ENCODE data around the gene MSX2. TPM values are rescaled to one million over a fixed set of nuclear protein-coding genes. Genes with fewer than 3 reads are reported as not detected.

Gene MSX2
- total and polyA plus RNA-seq, 2 experiments from 2014 or later = 0.17 to 0.47 TPM

DNA sequence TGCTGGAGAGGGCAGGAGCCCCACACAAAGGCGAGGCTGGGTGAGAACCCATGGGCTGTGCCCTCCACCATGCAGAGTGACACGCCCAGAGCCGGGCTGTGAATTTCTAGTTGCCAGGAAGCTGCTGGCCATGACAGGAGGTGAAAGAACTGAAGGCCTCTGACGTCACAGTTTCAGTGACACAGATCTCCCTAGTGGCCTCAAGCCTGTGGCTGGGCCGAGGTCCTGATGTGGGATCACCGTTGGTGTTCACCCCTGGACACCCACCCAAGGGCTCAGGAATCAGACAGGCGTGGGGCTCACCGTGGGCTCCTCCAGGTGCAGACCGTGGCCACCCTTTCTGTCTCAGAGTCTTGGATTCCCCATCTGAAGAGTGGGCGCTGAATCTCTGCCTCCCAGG is 39.9 kb downstream of the MSX2 start (continued):
- TF ChIP-seq, protein P1, sequence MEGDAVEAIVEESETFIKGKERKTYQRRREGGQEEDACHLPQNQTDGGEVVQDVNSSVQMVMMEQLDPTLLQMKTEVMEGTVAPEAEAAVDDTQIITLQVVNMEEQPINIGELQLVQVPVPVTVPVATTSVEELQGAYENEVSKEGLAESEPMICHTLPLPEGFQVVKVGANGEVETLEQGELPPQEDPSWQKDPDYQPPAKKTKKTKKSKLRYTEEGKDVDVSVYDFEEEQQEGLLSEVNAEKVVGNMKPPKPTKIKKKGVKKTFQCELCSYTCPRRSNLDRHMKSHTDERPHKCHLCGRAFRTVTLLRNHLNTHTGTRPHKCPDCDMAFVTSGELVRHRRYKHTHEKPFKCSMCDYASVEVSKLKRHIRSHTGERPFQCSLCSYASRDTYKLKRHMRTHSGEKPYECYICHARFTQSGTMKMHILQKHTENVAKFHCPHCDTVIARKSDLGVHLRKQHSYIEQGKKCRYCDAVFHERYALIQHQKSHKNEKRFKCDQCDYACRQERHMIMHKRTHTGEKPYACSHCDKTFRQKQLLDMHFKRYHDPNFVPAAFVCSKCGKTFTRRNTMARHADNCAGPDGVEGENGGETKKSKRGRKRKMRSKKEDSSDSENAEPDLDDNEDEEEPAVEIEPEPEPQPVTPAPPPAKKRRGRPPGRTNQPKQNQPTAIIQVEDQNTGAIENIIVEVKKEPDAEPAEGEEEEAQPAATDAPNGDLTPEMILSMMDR (conservative IDR thresholded peaks at IDR 0.05; ENCODE audit: low read depth in 2 of 2) = no peak

GRCh38 chr5:174765540-174765939 is 41.2 kb downstream of the MSX2 start:
- H3K27me3 Mint-ChIP-seq (ENCODE audit: insufficient read depth, low read depth, poor library complexity) = no peaks in the 10 kb centered on the region
- Histone ChIP-seq H3K36me3 (ENCODE audit: insufficient read depth) (no peaks in the 10 kb centered on the region), H3K79me2 (replicated peaks; ENCODE audit: insufficient read depth) (no peaks in the 10 kb centered on the region), H3F3A (replicated peaks; ENCODE audit: low read depth) (no peaks in the 10 kb centered on the region), H3K4me2 (no peak overlapping the region), H3K4me3 (no peak overlapping the region), H3K9me2 (ENCODE audit: insufficient read depth) (no peaks in the 10 kb centered on the region), H3K4me1 (ENCODE audit: insufficient read depth) (no peaks in the 10 kb centered on the region), H4K20me1 (replicated peaks; ENCODE audit: insufficient read depth) (no peaks in the 10 kb centered on the region), H3K27me3 (ENCODE audit: insufficient read depth) (no peaks in the 10 kb centered on the region), H3K27ac (ENCODE audit: low read depth) (no peak overlapping the region), H2AFZ (no peak overlapping the region)
- ATAC-seq (no peak), DNase-seq (ENCODE audit: low spot score) (no peak)
- no peak overlapping the region for H3K27ac Mint-ChIP-seq
- no peaks in the 10 kb centered on the region; the same call in 2 of the 3 replicates for H3K4me1 Mint-ChIP-seq
- no peaks in the 10 kb centered on the region for H3K36me3 Mint-ChIP-seq (ENCODE audit: low read depth)
- H3K4me3 Mint-ChIP-seq = no peak overlapping the region
- no peaks in the 10 kb centered on the region for H3K9me3 Mint-ChIP-seq
- TF ChIP-seq, protein P2, sequence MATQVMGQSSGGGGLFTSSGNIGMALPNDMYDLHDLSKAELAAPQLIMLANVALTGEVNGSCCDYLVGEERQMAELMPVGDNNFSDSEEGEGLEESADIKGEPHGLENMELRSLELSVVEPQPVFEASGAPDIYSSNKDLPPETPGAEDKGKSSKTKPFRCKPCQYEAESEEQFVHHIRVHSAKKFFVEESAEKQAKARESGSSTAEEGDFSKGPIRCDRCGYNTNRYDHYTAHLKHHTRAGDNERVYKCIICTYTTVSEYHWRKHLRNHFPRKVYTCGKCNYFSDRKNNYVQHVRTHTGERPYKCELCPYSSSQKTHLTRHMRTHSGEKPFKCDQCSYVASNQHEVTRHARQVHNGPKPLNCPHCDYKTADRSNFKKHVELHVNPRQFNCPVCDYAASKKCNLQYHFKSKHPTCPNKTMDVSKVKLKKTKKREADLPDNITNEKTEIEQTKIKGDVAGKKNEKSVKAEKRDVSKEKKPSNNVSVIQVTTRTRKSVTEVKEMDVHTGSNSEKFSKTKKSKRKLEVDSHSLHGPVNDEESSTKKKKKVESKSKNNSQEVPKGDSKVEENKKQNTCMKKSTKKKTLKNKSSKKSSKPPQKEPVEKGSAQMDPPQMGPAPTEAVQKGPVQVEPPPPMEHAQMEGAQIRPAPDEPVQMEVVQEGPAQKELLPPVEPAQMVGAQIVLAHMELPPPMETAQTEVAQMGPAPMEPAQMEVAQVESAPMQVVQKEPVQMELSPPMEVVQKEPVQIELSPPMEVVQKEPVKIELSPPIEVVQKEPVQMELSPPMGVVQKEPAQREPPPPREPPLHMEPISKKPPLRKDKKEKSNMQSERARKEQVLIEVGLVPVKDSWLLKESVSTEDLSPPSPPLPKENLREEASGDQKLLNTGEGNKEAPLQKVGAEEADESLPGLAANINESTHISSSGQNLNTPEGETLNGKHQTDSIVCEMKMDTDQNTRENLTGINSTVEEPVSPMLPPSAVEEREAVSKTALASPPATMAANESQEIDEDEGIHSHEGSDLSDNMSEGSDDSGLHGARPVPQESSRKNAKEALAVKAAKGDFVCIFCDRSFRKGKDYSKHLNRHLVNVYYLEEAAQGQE (IDR thresholded peaks at IDR 0.05; ENCODE audit: unreplicated experiment) = no peak
- TF ChIP-seq CREB1 (CRISPR knock-in tag; IDR thresholded peaks at IDR 0.05; ENCODE audit: low read depth) (no peak), JUNB (IDR thresholded peaks at IDR 0.05; ENCODE audit: unreplicated experiment) (no peak), ETS1 (IDR thresholded peaks at IDR 0.05) (no peak), ZNF114 (CRISPR knock-in tag; IDR thresholded peaks at IDR 0.05) (no peak), EZH2phosphoT487 (IDR thresholded peaks at IDR 0.05; ENCODE audit: unreplicated experiment) (no peak), ZNF331 (CRISPR knock-in tag; IDR thresholded peaks at IDR 0.05; ENCODE audit: low read depth) (no peak), NANOG (IDR thresholded peaks at IDR 0.05; ENCODE audit: borderline replicate concordance) (no peak)
- TF ChIP-seq, protein P3, sequence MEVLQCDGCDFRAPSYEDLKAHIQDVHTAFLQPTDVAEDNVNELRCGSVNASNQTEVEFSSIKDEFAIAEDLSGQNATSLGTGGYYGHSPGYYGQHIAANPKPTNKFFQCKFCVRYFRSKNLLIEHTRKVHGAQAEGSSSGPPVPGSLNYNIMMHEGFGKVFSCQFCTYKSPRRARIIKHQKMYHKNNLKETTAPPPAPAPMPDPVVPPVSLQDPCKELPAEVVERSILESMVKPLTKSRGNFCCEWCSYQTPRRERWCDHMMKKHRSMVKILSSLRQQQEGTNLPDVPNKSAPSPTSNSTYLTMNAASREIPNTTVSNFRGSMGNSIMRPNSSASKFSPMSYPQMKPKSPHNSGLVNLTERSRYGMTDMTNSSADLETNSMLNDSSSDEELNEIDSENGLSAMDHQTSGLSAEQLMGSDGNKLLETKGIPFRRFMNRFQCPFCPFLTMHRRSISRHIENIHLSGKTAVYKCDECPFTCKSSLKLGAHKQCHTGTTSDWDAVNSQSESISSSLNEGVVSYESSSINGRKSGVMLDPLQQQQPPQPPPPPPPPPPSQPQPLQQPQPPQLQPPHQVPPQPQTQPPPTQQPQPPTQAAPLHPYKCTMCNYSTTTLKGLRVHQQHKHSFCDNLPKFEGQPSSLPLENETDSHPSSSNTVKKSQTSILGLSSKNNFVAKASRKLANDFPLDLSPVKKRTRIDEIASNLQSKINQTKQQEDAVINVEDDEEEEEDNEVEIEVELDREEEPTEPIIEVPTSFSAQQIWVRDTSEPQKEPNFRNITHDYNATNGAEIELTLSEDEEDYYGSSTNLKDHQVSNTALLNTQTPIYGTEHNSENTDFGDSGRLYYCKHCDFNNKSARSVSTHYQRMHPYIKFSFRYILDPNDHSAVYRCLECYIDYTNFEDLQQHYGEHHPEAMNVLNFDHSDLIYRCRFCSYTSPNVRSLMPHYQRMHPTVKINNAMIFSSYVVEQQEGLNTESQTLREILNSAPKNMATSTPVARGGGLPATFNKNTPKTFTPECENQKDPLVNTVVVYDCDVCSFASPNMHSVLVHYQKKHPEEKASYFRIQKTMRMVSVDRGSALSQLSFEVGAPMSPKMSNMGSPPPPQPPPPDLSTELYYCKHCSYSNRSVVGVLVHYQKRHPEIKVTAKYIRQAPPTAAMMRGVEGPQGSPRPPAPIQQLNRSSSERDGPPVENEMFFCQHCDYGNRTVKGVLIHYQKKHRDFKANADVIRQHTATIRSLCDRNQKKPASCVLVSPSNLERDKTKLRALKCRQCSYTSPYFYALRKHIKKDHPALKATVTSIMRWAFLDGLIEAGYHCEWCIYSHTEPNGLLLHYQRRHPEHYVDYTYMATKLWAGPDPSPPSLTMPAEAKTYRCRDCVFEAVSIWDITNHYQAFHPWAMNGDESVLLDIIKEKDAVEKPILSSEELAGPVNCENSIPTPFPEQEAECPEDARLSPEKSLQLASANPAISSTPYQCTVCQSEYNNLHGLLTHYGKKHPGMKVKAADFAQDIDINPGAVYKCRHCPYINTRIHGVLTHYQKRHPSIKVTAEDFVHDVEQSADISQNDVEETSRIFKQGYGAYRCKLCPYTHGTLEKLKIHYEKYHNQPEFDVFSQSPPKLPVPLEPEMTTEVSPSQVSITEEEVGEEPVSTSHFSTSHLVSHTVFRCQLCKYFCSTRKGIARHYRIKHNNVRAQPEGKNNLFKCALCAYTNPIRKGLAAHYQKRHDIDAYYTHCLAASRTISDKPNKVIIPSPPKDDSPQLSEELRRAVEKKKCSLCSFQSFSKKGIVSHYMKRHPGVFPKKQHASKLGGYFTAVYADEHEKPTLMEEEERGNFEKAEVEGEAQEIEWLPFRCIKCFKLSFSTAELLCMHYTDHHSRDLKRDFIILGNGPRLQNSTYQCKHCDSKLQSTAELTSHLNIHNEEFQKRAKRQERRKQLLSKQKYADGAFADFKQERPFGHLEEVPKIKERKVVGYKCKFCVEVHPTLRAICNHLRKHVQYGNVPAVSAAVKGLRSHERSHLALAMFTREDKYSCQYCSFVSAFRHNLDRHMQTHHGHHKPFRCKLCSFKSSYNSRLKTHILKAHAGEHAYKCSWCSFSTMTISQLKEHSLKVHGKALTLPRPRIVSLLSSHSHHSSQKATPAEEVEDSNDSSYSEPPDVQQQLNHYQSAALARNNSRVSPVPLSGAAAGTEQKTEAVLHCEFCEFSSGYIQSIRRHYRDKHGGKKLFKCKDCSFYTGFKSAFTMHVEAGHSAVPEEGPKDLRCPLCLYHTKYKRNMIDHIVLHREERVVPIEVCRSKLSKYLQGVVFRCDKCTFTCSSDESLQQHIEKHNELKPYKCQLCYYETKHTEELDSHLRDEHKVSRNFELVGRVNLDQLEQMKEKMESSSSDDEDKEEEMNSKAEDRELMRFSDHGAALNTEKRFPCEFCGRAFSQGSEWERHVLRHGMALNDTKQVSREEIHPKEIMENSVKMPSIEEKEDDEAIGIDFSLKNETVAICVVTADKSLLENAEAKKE (CRISPR knock-in tag; IDR thresholded peaks at IDR 0.05) = no peak
- TF ChIP-seq, protein P1 (conservative IDR thresholded peaks at IDR 0.05; ENCODE audit: low read depth in 2 of 2) = no peak
